ENCODE results near the gene SYNPR.
"Not testable (repeated sequence)": the region's sequence is repeated elsewhere in the genome, so short reads cannot be mapped to it uniquely, and the experiment has no call there.

SYNPR gene

DNA sequence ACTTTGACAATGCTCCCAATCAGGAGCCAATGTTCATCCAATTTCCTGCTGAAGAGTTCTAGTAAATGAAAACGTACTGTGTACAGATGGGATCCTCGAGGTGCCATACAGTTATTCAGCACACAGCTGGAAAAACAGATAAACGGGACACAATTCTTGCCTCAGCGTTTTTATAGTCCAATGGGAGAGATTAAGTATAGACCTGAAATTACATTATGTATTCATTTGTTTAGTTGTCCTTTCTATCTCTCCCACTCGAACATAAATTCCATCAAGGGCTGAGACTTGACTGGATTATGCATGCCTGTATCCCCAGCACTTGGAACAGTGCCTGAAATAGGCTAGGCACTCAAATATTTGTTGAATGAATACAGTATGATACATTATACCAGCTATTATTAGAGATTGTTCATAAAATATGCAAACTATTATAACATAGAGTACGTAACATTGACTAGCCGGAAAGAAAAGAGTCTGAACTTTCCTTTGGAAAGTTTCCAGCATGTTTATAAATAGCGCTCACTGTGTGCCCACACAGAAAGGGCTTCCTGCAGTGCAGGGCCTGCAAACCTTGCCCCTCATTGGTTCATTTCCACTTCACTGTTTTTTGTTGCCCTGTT, 346.9 kb downstream of the SYNPR start:
- peak; percentile 78 for DNase-seq (ENCODE audit: low spot score)

GRCh38 chr3:63631670-63632069, 353.6 kb downstream of the SYNPR start:
- no peak for DNase-seq (ENCODE audit: low spot score)

GRCh38 chr3:63635186-63635585, 357.1 kb downstream of the SYNPR start:
- DNase-seq (ENCODE audit: low spot score) = no peak

GRCh38 chr3:63639806-63640205, 361.7 kb downstream of the SYNPR start:
- DNase-seq (ENCODE audit: low spot score) = no peak

DNA sequence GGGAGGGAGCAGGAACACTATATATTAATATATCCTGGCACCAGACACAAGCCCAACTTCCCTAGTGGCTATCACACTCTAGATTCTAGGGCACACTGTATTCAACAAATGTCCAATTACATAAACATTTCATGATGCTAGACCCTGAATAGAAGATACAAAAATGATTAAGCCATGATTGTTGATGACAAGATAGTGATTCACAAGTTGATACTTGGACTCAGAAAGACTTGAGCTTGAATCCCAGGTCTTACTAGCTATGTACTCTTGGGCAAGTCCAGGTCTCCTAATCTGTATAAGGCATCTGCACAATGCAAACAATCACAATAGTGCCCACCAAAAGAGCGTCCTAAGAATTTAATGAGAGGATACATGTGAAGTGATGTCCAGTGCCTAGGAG, 364.4 kb downstream of the SYNPR start:
- no peak for DNase-seq (ENCODE audit: low spot score)

DNA sequence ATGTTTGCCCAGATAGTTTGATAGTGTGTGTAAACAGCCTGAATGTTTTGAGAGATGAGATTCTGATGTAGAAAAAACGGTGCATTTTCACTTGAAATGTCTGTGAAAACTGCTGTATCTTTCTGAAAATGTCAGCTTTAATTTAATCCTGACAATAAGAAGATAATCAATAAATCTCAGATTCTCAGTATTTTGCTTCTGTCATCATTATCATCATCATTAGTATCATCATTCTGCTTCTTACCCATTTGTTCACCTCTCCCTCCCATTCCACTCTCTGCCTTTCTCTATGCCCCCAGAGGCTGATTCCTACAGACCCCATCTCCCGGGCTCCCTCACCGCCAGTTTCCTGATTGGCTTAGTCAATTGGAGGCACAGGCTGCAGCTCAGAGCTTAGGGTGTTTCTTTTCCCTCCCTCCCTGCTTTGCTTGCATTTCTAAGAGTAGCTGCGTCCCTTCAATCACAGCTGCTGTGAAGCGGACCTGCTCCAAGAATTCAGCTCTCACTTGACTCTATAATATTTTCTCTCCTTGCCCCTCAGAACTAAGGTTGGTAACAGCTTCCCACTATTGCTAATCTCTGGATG, 366.2 kb downstream of the SYNPR start:
- DNase-seq (ENCODE audit: low spot score) = no peak

- not testable (repeated sequence) for DNase-seq (ENCODE audit: low spot score)
Measured at GRCh38 chr3:63644928-63645781, 367.0 kb downstream of the SYNPR start.

GRCh38 chr3:63652066-63652725, 374.1 kb downstream of the SYNPR start, which contains the start of gene SNTN:
Gene SNTN, plus strand, starts transcription at chr3:63652675. Its CDS starts 13 bp downstream, at chr3:63652688.
- no peak for DNase-seq (ENCODE audit: low spot score)

GRCh38 chr3:63654211-63654610, 376.1 kb downstream of the SYNPR start:
- DNase-seq (ENCODE audit: low spot score) = no peak

DNA sequence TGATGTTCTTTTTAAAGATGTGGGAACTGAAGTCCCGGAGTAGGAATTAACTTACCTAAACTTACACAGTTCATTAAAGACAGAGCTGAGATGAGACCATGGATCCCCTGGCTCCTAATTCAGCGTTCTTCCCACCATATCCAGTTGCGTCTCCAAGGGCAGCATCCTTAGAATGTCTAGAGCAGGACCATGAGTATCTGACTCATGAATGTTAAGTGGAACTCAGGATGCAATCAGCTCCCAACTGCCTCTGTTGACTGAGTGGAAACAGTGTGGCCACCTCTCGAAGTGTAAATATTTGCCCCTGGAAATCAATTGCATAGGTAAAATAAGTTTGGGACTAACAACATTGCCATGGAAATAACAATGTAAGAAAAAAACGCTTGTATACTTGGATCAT, 376.8 kb downstream of the SYNPR start:
- no peak for DNase-seq (ENCODE audit: low spot score)

GRCh38 chr3:63655519-63655918, 377.4 kb downstream of the SYNPR start:
- DNase-seq (ENCODE audit: low spot score) = peak; percentile 68

- DNase-seq (ENCODE audit: low spot score) = peak; percentile 27
Measured at GRCh38 chr3:63656786-63657185, 378.7 kb downstream of the SYNPR start.

DNA sequence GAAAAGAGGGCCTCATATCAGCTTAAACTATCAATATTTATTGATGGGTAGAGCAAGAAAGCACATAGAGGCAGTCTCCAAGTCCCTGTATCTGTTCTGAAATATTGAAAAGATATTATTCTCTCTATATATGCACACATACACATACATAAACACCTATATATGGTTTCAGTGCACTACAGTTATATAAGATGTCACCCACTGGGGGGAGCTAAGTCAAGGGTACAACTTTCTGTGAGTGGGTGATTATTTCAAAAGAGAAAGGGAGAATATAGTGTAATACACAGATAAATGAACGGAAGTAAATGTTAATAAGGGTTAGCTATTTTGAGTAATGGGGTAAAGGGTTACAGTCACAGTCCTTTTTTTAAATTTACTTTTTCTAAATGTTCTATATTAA, 383.1 kb downstream of the SYNPR start:
- DNase-seq (ENCODE audit: low spot score) = no peak

- DNase-seq (ENCODE audit: low spot score) = no peak
Measured at GRCh38 chr3:63662011-63662410, 383.9 kb downstream of the SYNPR start.

DNA sequence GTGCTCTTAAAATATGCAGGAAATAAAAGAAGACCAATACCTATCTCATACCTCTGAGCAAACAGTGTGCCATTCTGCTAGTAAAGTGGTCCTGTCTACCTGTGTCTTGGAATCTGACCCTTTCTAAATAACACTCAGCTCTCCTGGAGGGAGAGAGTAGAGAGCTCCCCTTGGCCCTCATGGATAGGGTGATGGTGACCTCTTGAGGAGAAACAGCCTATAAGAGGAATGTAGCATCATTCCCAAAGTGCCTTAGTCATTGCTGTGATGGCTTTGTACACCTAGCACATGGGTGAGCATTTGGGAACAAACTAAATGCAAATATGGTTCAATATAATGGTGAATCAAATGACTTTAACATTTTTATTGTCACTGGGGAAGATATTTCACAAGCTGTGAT, 384.4 kb downstream of the SYNPR start:
- DNase-seq (ENCODE audit: low spot score) = peak; percentile 43
